Lung (tissue), 12 donors: ENCODE results near the gene TRIM6. TPM values are rescaled to one million over a fixed set of nuclear protein-coding genes. Genes with fewer than 3 reads are reported as not detected.

Source experiments
- ATAC-seq: fragments of 200-7000 bp; cut with Tn5 transposase; one replicate; pipeline ENCODE4 v1.9.1; 2020; ENCODE audit warnings: moderate number of reproducible peaks; ENCODE audit not compliant: insufficient read depth, low FRiP score
- DNase-seq, 3 donors: peaks; one replicate each; pipeline ENCODE4 v3.0.0-alpha.2; 2013 to 2017
- H3K27ac ChIP-seq, 2 donors: one replicate each; pipeline ENCODE4 v1.5.1; 2013; ENCODE audit warnings: mild to moderate bottlenecking in 2 of 2, moderate library complexity in 2 of 2, control low read depth in 1 of 2, inconsistent platforms in 1 of 2, low read depth in 1 of 2, low read length in 1 of 2
- H3K27me3 ChIP-seq, 3 donors: one replicate each; pipeline ENCODE4 v1.5.1; 2013; ENCODE audit warnings: low read length in 2 of 3; ENCODE audit not compliant: control insufficient read depth in 3 of 3, insufficient read depth in 3 of 3
- H3K36me3 ChIP-seq, 4 donors: one replicate each; pipeline ENCODE4 v1.5.1; 2013; ENCODE audit warnings: low read length in 4 of 4, mild to moderate bottlenecking in 1 of 4, moderate library complexity in 1 of 4; ENCODE audit not compliant: control insufficient read depth in 4 of 4, insufficient read depth in 4 of 4
- H3K4me1 ChIP-seq, 5 donors: one replicate each; pipeline ENCODE4 v1.5.1; 2013; ENCODE audit warnings: low read length in 5 of 5, mild to moderate bottlenecking in 2 of 5, moderate library complexity in 1 of 5; ENCODE audit not compliant: control insufficient read depth in 5 of 5, insufficient read depth in 5 of 5
- H3K4me3 ChIP-seq: one replicate; pipeline ENCODE4 v1.5.1; 2013; ENCODE audit warnings: mild to moderate bottlenecking, control low read depth, moderate library complexity
- H3K9ac ChIP-seq, 2 donors: one replicate each; pipeline ENCODE4 v1.5.1; 2013; ENCODE audit warnings: low read length in 2 of 2, control low read depth in 1 of 2; ENCODE audit not compliant: insufficient read depth in 1 of 2
- H3K9me3 ChIP-seq, 4 donors: one replicate each; pipeline ENCODE4 v1.5.1; 2013; ENCODE audit warnings: low read length in 3 of 4, mild to moderate bottlenecking in 1 of 4, moderate library complexity in 1 of 4; ENCODE audit not compliant: control insufficient read depth in 4 of 4, insufficient read depth in 3 of 4
- WGBS, 2 donors: extraction: QIAGEN DNeasy Blood & Tissue Kit; methylation state at CpG; one replicate each; pipeline ENCODE4 v1.1.7; 2013; 5-methylcytosine and 5-hydroxymethylcytosine counted together
- polyA plus RNA-seq, 2 donors: library from polyadenylated mRNA; stranded (reverse); fragments of 200-250 nt; gene quantifications; one replicate each; pipeline ENCODE4 v1.2.1, GENCODE V29; 2013
- total RNA-seq, 2 donors: library from RNA; depleted of rRNA in 1 of 2; stranded (reverse); fragments of >200 nt in 1 of 2; gene quantifications; one replicate each; pipeline ENCODE4 v1.2.1, GENCODE V29; 2014 to 2021
- TF ChIP-seq, protein P1 (sequence below): IDR thresholded peaks from 2 replicates; pipeline ENCODE4 v1.5.1; 2012; ENCODE audit warnings: mild to moderate bottlenecking; ENCODE audit errors: control extremely low read depth, extremely low read depth
- donor health status: control.
- donor health status: control.
- donor health status: Bipolar disorder and iron deficiency.
- donor health status: healthy.
- donor health status: DM: yes; HTN: yes; CAD: no.

TRIM6 gene
- total and polyA plus RNA-seq, 4 donors, result 2.1 to 4.2 (median 2.8) TPM

GRCh38 chr11:5605849-5606248, 9.4 kb downstream of the TRIM6 start:
- H3K9me3 ChIP-seq, result no peaks in the 10 kb centered on the region
- H3K27ac ChIP-seq, result no peak overlapping the region
- WGBS, 2 donors, result 80 to 93% methylated on average over 5 of the region's 5 CpGs
- H3K9ac ChIP-seq, result no peak overlapping the region
- H3K4me1 ChIP-seq, result no peaks in the 10 kb centered on the region
- TF ChIP-seq, protein P1, sequence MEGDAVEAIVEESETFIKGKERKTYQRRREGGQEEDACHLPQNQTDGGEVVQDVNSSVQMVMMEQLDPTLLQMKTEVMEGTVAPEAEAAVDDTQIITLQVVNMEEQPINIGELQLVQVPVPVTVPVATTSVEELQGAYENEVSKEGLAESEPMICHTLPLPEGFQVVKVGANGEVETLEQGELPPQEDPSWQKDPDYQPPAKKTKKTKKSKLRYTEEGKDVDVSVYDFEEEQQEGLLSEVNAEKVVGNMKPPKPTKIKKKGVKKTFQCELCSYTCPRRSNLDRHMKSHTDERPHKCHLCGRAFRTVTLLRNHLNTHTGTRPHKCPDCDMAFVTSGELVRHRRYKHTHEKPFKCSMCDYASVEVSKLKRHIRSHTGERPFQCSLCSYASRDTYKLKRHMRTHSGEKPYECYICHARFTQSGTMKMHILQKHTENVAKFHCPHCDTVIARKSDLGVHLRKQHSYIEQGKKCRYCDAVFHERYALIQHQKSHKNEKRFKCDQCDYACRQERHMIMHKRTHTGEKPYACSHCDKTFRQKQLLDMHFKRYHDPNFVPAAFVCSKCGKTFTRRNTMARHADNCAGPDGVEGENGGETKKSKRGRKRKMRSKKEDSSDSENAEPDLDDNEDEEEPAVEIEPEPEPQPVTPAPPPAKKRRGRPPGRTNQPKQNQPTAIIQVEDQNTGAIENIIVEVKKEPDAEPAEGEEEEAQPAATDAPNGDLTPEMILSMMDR, result no peak
- ATAC-seq (no peak), DNase-seq (no peak)
- H3K4me3 ChIP-seq, result no peak overlapping the region
- no peaks in the 10 kb centered on the region for H3K27me3 ChIP-seq
- no peaks in the 10 kb centered on the region for H3K36me3 ChIP-seq

GRCh38 chr11:5608808-5609207, 12.4 kb downstream of the TRIM6 start:
- H3K36me3 ChIP-seq, result no peaks in the 10 kb centered on the region
- no peaks in the 10 kb centered on the region for H3K4me1 ChIP-seq
- WGBS, 2 donors, result 91 to 94% methylated on average over 6 of the region's 6 CpGs
- TF ChIP-seq, protein P1, result no peak
- H3K27ac ChIP-seq, result no peak overlapping the region
- H3K27me3 ChIP-seq, result no peaks in the 10 kb centered on the region
- no peak overlapping the region for H3K4me3 ChIP-seq
- no peaks in the 10 kb centered on the region for H3K9me3 ChIP-seq
- no peak for DNase-seq
- no peak overlapping the region for H3K9ac ChIP-seq
- no peak for ATAC-seq

GRCh38 chr11:5610446-5610845, 14.0 kb downstream of the TRIM6 start:
- TF ChIP-seq, protein P1, result no peak
- no peaks in the 10 kb centered on the region for H3K36me3 ChIP-seq
- H3K9me3 ChIP-seq, result no peaks in the 10 kb centered on the region
- WGBS, 2 donors, result 56 to 65% methylated on average over 5 of the region's 5 CpGs
- DNase-seq (no peak), ATAC-seq (no peak)
- H3K9ac ChIP-seq, result no peak overlapping the region
- no peak overlapping the region for H3K27ac ChIP-seq
- H3K4me1 ChIP-seq, result no peaks in the 10 kb centered on the region
- no peaks in the 10 kb centered on the region for H3K27me3 ChIP-seq
- H3K4me3 ChIP-seq, result no peak overlapping the region

DNA sequence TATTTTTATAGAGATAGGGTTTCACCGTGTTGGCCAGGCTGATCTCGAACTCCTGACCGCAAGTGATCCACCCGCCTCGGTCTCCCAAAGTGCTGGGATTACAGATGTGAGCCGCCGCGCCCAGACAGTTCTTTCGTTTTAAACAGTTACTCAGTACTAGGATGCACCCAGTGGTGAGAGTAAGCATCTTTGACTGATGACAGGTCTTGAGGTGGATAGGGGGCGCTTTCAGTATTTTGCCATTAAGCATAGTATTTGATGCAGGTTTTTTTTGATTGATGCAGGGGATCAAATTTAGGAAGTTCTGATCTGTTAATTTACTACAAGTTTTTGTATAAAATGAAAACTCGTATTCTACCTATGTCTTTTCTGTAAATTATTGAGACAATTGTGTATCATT, 15.2 kb downstream of the TRIM6 start:
- DNase-seq, result no peak
- no peak overlapping the region for H3K27ac ChIP-seq
- H3K9me3 ChIP-seq, result no peaks in the 10 kb centered on the region
- H3K4me1 ChIP-seq, result no peaks in the 10 kb centered on the region
- no peaks in the 10 kb centered on the region for H3K27me3 ChIP-seq
- ATAC-seq, result no peak
- WGBS, 2 donors, result 93 to 96% methylated on average over 11 of the region's 11 CpGs
- H3K4me3 ChIP-seq, result no peak overlapping the region
- no peak overlapping the region for H3K9ac ChIP-seq
- TF ChIP-seq, protein P1, result no peak
- H3K36me3 ChIP-seq, result no peaks in the 10 kb centered on the region
